ENCODE data around the gene GET4. TPM values are rescaled to one million over a fixed set of nuclear protein-coding genes. Genes with fewer than 3 reads are reported as not detected.

The GET4 gene, protein sequence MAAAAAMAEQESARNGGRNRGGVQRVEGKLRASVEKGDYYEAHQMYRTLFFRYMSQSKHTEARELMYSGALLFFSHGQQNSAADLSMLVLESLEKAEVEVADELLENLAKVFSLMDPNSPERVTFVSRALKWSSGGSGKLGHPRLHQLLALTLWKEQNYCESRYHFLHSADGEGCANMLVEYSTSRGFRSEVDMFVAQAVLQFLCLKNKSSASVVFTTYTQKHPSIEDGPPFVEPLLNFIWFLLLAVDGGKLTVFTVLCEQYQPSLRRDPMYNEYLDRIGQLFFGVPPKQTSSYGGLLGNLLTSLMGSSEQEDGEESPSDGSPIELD
- 21.6 TPM for total RNA-seq

GRCh38 chr7:876077-876971 lies at the start of gene GET4:
TSS of gene GET4 (plus strand) at chr7:876554. CDS start at chr7:876646, 92 bp downstream.
- peak; percentile 81 for ATAC-seq

GRCh38 chr7:828793-829561 lies 47.4 kb upstream of the GET4 start:
- ATAC-seq, result no peak

- no peak for ATAC-seq
Observed at GRCh38 chr7:830069-830468, 46.3 kb upstream of the GET4 start.

DNA sequence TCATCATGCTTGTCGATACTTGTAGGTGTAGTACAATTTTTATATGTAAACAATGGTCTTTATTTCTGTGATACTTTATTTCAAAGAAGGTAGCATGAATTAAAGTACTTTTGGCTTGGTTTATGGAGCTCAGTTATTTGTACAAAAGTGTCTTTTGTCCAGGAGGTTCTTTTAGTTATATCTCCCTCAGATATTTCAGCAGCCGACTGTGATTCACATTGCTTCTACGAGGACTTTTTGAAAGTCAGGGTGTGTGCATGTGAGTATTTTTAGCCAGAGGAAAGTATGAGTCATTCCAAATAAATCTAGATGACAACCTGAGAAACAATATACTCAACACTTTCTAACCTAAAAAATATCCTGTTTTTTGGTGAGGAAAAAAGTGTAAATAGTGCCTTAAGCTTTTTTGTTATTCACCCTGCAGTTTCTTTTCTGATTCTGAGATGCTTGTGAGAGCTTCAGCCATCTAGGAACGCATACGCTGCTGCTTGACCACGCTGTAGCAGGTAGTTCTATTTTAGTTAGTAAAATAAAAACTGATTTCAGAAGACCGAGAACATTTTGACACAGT lies 44.7 kb upstream of the GET4 start:
- ATAC-seq, result peak; percentile 67

DNA sequence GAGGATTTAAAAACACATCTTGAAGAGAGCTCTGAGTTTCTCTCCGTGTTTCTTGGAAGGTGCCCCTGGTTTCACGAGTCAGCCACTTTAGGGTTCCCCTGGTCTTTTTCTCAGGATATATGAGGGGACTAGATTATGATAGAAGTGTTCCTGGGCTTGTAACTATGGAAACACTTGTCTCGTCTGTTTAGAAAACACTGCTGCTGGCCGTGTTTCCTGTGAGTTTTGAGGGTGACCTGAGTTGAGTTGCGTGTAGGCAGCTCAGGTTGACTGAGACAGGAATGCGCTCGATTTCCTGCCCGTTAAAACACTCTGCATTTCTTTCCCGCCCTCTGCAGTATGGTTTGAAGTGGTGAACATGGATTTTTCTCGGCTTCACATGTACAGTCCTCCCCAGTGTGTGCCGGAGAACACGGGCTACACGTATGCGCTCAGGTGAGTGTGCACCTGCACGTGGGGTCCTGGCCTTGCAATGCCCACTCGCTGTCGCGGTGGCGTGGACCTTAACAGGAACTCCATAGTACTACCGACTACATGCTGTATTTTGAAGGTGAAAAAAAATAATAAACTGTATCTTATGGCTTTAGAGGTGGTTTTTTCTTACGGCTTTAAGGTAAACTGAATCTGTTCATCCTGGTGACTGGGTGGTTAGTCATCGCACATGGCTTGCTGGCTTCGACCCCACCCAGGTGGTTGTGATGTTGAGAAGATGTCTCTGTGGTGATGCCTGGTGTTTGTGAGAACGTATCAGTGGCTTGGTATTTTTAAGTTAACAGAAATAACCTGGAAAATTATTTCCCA lies 44.0 kb upstream of the GET4 start, which contains the start of gene SUN1:
Gene SUN1 (plus strand): TSS at position 310 of the 801 bp plus-strand sequence. CDS start 49 bp downstream, at position 359.
- ATAC-seq, result peak; percentile 63

DNA sequence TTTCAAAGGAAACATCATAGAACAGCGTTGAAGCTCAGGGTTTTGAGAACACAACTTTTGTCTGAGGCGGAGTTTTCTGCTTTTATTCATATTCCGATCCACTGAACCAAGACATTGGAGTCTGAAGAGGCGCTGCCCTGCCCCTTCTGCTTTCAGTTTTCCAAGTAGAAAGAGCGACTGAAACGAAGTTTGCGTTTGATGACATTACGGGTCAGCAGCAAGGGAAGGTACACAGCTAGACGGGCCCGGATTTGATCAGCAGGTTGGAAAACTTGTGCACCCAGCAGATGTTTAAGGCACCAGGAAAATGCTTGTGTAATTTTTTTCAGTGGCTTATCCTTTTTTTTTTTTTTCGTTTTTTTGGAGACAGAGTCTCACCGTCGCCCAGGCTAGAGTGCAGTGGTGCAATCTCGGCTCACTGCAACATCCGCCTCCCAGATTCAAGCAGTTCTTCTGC lies 43.4 kb upstream of the GET4 start:
- no peak for ATAC-seq

DNA sequence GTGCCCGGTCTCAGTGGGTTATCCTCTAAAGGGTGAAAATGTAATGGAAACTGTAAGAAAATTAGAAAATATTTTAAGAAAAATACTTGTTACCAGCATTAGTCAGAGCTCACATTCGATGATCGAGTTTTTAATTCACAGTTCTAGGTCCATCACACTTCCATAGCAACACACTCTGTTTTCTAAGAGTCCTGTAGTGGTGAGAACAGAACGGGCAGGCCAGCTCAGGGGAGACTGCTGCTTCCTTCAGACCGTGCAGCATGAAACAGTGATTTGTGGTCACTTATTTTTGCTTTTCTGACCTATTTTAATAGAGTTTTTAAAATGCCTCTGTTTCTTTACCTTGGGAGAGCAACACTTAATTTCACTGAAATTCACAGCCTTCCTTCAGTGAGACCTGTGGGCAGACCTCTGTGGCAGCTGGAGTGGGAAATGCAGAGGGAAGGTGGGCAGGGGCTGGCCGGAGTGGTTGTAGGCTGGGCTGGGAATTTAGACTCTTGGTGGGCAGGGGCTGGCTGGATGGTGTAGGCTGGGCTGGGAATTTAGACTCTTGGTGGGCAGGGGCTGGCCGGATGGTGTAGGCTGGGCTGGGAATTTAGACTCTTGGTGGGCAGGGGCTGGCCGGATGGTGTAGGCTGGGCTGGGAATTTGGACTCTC lies 42.6 kb upstream of the GET4 start:
- ATAC-seq, result no peak

- no peak for ATAC-seq
Observed at GRCh38 chr7:834277-834676, 42.1 kb upstream of the GET4 start.

- no peak for ATAC-seq
Observed at GRCh38 chr7:835021-835420, 41.3 kb upstream of the GET4 start.

DNA sequence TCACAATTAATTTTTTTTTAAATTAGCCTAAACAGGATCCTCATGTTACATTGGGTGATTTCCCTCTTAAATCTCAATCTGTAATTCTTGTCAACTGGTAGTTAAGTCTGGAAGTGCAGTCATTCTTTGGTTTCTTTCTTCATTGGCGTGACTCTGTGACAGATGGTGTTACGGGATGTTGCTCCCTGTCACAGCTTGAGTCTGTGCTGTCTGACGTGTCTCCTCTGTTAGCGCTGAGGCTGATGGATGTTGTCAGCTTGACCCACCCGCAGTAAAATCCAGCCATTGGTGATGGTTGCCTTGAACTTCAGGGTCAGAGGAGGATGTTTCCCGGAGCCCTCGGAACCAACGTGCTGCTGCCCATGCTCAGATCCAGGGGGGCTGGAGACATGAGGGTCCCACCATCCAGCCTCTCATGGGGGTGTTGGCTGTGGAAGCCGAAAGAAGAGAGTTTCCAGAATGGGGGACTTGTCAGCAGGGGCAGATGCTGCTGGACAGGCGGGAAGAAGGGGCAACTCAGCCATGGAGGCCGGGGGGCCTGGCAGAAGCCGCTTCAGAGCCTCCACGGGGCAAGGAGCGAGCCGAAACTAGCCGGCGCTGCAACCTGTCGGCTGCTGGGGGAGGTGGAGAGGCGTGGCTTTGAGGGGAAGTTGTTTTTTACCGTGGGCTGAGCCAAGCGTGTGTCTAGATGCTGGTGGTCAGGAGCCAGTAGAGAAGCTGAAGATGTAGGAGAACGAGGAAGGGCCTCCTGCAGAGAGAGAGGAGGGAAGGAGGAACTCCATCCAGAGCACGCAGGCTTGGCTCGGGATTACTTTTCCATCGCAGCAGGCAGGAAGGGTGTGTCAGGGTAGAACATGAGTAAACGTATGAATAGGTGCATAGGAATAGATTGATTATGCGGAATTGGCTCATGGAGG lies 40.6 kb upstream of the GET4 start:
- ATAC-seq, result peak; percentile 70

DNA sequence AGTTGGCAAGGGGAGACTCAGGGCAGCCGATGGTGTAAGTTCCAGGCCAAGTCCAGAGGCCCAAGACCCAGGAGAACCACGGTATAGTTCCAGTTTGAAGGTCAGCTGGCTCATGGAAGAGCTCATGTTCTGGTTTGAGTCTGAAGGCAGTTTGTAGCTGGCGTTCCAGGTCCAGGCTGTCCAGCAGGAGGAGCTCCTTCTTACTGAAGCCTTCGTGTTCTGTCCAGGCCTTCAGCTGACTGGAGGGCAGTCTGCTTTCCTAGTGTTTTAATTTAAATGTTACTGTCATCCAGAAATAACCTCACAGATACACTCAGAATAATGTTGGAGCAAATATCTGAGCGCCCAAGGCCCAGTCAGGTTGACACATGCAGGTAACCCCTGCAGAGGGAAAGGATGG lies 39.9 kb upstream of the GET4 start:
- peak; percentile 6 for ATAC-seq

DNA sequence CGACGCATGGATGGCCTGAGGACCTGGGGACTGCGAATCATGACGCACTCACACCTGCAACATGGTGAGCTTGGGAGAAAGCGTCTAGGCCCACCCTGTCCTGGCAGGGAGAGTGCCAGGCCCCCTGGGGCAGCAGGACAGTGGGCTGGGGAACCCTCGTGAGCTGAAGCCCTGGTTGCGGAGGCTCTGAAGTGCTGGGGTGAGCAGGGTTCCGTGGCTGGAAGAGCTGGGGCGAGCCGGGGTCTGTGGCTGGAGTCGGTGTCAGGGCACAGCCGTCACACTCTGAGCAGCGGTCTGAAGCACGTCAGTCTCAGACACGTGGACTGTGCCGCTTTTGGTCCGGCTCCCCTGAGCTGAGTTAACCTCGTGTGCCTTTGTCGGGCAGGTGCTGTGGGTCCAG lies 39.4 kb upstream of the GET4 start:
- ATAC-seq, result peak; percentile 2

GRCh38 chr7:840001-840600 lies 36.3 kb upstream of the GET4 start:
- no peak for ATAC-seq

DNA sequence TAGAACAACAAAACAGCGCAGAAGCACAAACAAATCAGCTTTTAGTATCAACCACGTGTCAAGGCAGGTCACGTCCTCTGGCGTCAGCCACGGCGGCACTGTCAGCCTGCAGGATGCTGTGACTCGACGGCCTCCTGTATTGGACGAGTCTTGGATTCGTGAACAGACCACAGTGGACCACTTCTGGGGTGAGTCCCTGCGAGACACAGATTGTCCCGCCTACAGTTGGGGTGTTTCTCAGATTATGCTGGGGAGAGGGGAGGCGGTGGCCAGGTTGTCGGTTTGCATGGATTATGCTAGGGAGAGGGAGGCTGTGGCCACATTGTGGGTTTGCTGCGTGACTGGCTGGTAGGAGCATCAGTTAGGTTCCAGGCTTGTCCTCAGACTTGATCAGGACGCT lies 34.4 kb upstream of the GET4 start:
- no peak for ATAC-seq

GRCh38 chr7:842431-843031 lies 33.8 kb upstream of the GET4 start:
- no peak for ATAC-seq

DNA sequence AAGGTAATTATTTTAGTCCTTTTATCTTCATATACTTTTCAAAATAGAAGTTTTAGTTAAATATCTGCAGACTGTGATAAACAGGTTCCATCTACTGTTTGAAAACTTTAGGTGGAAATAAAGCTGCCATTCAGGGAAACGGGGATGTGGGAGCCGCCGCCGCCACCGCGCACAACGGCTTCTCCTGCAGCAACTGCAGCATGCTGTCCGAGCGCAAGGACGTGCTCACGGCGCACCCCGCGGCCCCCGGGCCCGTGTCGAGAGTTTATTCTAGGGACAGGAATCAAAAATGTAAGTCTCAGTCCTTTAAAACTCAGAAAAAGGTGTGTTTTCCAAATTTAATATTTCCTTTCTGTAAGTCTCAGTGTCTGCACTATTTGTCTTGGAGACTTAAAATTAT lies 33.1 kb upstream of the GET4 start:
- ATAC-seq, result no peak

DNA sequence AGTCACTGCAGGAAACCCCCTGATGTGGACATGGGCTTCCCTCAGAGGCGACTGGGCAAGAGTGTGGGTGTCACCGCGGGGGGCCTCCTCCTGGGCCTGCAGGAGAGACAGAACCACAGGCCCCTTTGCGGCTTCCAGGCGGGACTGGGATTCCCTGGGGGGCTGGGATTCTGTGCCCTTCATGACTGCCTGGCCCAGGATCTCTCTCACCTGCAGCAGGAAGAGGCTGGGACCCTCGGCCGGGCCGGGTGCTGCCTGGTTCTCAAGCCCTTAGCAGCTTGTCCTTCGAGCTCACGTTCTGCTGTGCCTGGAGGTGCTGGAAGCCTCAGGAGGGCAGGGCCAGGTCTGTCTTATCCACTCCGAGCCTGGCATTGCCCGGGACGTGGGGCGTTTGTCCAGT lies 32.3 kb upstream of the GET4 start:
- no peak for ATAC-seq

GRCh38 chr7:844514-844913 lies 31.8 kb upstream of the GET4 start:
- peak; percentile 23 for ATAC-seq

DNA sequence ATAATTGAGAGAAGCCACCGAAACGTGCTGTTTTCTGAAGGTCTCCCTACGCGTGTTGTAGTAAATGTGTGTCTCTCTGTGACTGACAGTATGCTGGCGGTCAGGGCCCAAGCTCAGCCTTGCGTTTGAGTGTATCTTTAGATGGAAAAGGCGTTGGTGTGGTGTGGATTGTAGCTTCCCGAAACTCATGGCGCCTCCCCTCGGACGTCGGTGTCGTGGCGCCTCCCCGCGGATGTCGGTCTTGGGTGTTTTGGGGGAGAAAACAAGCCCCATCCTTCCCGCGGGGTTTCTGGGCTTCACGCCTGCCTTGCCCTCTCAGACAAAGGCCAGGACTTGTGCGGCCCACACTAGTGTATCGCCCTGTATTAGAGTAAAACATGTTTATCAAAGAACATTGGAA lies 31.3 kb upstream of the GET4 start:
- ATAC-seq, result no peak
